Left forelimb (tissue), 1 donor: ENCODE measurements around the gene ZNF460.
"Not testable (repeated sequence)": the region's sequence is repeated elsewhere in the genome, so short reads cannot be mapped to it uniquely, and the experiment has no call there.

Experiments used
- DNase-seq: peaks from one replicate; pipeline ENCODE4 v3.0.0-alpha.2; 2018; ENCODE audit warnings: low spot score

The ZNF460 gene

DNA sequence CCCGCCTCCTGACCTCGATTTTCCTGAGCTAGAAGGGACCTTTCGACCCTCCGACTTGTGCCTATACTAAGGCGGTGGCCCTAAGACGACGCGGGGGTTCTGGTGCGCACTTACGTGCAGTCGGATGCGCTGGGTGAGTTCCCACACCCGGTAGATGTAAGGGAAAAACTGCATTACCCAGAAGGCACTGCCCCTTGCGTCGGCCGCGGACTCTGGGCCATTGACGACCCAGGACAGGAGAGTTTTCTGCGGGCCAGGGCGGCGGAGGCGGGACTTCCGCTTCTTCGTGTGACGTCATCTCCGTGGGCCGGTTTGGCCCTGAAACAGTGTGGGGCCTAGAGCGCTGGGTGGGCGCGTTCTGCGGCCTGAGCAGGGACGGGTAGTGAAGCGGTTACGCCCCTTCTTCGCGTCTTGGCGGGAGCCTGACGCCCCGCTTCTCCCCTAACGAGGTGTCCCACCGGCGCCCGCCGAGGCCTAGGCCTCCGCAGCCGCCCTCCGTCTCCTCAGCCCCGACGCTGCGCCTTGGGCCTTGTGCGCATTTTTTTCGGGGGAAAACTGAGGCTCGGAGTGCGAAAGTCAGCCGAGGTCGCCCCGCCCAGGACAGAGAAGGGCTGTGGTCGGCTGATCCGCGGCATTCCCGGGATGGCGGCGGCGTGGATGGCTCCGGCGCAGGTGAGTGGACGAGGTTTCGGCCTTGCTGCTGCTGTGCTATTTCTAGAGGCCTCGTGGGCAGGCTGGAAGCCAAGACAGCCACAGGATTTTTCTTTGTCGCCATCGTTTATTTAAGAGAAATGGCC is at the start of gene ZNF460:
Gene ZNF460, plus strand, starts transcription at position 321 of the 797 bp plus-strand sequence. Its CDS starts 322 bp downstream, at position 643.
- peak; percentile 99 for DNase-seq

GRCh38 chr19:57231686-57232085 is 48.6 kb upstream of the ZNF460 start:
- no peak for DNase-seq

- DNase-seq = no peak
These were observed 47.1 kb upstream of the ZNF460 start for GRCh38 chr19:57233207-57233606.

- DNase-seq = no peak
These were observed 40.3 kb upstream of the ZNF460 start for GRCh38 chr19:57239982-57240310.

- DNase-seq = peak; percentile 97
These were observed 39.8 kb upstream of the ZNF460 start, which contains the start of gene ZNF805 for GRCh38 chr19:57240311-57241090. ZNF805 (plus strand) TSS chr19:57240632; CDS start chr19:57240892, 260 bp downstream.

DNA sequence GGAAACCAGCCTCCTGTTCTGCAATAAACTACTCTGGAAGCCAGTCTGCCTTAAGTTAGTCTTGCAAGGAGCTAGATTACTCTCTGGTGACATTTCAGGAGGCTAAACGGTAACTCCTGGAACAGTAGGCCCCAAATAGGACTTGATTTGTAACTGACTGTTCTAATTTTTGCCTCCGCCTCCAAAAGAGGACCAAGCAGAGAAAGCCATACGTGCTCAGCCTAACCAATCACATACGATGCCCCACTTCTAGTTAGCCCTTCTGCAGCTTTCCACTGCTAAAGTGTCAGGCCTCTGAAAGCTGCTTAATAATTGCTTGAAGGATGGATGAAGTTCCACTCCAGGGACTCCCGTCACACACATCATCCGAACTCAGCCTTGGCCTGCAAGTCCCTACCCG is 39.1 kb upstream of the ZNF460 start:
- no peak for DNase-seq

DNA sequence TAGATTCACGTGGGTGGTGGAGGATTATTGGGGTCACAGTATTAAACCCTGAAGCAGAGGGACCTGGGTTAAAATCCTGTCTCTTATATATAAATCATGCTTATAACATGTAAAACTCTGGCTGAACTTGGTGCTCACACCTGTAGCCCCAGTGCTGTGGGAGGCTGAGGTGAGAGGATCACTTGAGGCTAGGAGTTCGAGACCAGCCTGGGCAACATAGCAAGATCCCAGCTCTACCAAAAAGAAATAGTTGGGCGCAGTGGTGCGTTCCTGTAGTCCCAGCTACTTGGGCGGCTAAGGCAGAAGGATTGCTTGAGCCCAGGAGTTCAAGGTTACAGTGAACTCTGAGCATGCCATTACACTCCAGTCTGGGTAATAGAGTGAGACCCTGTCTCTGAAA is 37.5 kb upstream of the ZNF460 start:
- no peak for DNase-seq

DNA sequence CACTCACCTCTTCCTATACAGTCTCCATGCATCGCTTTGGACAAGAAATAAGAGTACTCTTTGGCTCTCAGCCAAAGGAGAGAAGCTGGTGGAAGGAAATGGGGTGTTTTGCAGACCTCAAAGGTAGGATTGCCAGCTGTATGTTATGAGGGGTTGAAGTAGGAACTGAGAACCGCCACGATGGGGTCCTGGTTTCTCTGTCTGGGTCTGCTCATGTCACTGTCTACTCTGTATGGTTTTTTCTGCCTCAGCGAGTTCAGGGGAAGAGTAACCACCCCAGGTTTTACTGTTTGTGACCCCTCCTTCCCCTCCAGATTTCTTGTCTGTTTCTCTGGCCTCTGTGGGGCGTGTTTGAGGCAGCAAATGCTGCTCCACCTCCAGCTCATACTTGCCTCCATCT is 35.8 kb upstream of the ZNF460 start:
- DNase-seq = no peak

GRCh38 chr19:57245066-57245465 is 35.2 kb upstream of the ZNF460 start:
- DNase-seq = no peak

DNA sequence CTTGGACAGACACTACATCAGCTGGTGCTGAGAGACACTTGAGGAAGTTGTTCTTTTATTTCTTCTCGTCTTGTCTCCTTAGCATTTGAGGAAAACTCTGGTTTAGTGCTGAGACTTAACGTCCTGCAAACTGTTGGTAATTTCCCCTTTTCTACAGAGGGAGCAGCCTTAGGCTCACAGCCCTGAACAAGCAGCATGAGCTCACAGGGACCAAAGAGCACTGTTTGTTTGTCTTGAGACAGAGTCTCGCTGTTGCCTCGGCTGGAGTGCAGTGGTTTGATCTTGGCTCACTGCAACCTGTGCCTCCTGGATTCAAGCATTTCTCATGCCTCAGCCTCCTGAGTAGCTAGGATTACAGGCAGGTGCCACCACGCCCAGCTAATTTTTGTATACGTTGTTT is 34.3 kb upstream of the ZNF460 start:
- no peak for DNase-seq

GRCh38 chr19:57248646-57249045 is 31.6 kb upstream of the ZNF460 start:
- no peak for DNase-seq

GRCh38 chr19:57249329-57249728 is 31.0 kb upstream of the ZNF460 start:
- no peak for DNase-seq

- not testable (repeated sequence) for DNase-seq
These were observed 26.5 kb upstream of the ZNF460 start for GRCh38 chr19:57253767-57254166.

DNA sequence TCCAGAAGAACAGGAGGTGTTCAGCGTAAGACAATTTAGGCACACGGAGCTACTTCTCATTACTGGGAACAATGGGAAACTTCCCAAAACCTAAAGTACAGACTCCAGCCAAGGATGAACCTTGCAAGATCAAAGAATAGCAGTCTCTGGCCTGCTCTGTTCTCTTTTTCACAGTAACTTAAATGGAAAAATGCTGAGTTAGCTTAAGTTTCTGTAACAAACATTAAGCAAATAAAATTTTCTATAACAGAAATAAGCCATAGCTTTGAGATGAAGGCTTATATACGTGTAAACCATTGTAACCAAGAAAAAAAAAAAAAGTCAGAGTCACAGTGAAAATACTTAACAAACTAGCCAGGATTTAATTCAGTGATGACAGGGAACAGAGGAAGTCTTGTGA is 18.2 kb upstream of the ZNF460 start:
- no peak for DNase-seq

GRCh38 chr19:57263244-57263741 is 17.0 kb upstream of the ZNF460 start:
- DNase-seq = no peak

- DNase-seq = no peak
These were observed 13.0 kb upstream of the ZNF460 start for GRCh38 chr19:57267291-57267690.

GRCh38 chr19:57269515-57270250 is 10.6 kb upstream of the ZNF460 start:
- DNase-seq = no peak

DNA sequence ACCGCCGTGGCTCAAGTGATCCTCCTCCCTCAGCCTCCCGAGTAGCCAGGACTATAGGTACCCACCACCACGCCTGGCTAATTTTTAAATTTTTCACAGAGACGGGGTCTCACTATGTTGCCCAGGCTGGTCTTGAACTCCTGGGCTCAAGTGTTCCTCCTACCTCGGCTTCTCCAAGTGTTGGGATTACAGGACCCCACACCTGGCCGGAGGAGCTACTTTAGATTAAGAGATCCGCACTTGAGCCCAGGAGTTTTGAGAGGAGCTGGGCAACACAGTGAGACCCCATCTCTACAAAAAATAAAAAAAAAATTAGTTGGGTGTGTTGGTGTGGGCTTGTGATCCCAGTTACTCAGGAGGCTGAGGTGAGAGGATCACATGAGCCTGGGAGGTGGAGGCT is 9.0 kb upstream of the ZNF460 start:
- DNase-seq = no peak

DNA sequence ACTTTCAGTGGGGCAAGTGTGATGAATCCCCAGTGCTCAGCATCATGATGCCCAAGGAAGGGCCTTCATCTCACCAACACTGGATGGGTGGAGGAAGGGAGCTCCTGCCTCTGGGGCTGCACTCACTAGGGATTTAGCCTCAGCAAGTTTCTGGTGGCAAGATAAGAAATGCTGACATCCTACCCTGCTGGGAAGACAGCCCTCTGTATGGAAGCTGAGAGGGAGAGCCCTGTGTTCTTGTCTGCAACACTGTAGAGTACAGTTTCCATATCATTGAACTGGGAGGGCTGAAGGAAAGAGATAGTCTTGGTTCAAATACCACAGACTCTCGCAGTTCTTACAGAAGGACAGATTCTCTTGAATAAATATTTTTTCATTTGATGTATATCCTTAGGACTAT is 7.3 kb upstream of the ZNF460 start:
- DNase-seq = no peak

- no peak for DNase-seq
These were observed 3.9 kb upstream of the ZNF460 start for GRCh38 chr19:57276430-57276829.

- not testable (repeated sequence) for DNase-seq
These were observed 1.8 kb upstream of the ZNF460 start for GRCh38 chr19:57278481-57278880.

DNA sequence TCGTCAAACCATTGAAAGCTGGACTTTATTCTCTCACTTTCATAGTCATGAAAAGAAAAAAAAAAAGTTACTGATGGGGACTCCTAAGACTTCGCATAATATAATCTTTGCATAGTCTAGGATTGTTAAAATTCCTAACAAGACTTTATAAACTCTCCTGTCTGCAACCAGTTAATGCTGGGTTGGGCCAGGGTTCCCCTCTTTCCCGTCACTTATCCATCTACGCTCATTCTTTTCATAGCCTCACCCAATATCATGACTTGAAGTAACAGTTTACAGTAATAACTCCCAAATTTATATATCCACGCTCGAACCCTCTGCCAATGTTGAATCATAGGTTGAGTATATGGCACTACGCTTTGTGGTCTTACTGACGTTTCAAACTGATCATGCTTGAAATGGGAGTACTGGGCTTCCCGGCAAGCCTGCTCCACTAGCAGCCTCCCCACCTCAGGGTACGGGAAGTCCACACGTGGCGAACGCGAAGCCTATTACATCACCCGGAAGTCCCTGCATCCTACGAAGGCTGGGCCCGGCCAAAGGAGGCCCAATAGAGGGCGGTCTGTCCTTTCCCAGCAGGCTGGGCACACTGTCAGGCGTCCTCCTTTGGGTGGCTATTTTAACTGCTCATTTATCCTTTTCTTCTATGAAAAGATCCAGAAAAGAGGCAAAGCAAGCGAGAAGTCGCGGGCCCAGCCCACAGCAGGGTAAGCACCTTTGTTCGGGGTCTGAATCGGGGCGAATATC is 694 bp upstream of the ZNF460 start:
- peak; percentile 93 for DNase-seq
